GM12873 (cell line): ENCODE data around the gene DTYMK.

Source experiments
- TF ChIP-seq, protein P1 (sequence below): IDR thresholded peaks from 2 replicates; pipeline ENCODE4 v1.5.1; 2012; ENCODE audit warnings: low read depth, mild to moderate bottlenecking, moderate library complexity, low read length, control low read depth; ENCODE audit not compliant: insufficient read depth; ENCODE audit errors: missing control alignments

The DTYMK gene

DNA sequence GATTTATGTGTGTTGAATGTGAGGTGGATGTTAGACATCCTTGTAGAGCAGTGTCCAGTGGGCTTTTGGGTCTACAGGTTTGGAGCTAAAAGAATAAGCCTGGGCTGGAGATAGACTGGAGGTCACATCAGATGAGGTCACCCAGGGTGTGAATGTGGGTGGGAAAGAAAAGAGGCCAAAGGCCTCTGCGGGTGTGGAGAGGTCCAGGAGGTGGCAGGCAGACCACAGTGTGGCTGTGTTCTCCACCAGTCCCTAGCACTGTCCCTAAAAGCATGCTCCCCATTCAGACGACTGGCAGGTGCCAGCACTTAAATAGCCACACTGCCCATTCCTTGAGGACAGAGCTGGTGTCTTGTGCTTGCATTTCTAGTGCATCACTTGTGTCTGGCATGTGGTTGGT is 45.0 kb downstream of the DTYMK start:
- TF ChIP-seq, protein P1, sequence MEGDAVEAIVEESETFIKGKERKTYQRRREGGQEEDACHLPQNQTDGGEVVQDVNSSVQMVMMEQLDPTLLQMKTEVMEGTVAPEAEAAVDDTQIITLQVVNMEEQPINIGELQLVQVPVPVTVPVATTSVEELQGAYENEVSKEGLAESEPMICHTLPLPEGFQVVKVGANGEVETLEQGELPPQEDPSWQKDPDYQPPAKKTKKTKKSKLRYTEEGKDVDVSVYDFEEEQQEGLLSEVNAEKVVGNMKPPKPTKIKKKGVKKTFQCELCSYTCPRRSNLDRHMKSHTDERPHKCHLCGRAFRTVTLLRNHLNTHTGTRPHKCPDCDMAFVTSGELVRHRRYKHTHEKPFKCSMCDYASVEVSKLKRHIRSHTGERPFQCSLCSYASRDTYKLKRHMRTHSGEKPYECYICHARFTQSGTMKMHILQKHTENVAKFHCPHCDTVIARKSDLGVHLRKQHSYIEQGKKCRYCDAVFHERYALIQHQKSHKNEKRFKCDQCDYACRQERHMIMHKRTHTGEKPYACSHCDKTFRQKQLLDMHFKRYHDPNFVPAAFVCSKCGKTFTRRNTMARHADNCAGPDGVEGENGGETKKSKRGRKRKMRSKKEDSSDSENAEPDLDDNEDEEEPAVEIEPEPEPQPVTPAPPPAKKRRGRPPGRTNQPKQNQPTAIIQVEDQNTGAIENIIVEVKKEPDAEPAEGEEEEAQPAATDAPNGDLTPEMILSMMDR, result no peak

GRCh38 chr2:241640165-241640795 is 46.3 kb downstream of the DTYMK start:
- TF ChIP-seq, protein P1, result no peak

DNA sequence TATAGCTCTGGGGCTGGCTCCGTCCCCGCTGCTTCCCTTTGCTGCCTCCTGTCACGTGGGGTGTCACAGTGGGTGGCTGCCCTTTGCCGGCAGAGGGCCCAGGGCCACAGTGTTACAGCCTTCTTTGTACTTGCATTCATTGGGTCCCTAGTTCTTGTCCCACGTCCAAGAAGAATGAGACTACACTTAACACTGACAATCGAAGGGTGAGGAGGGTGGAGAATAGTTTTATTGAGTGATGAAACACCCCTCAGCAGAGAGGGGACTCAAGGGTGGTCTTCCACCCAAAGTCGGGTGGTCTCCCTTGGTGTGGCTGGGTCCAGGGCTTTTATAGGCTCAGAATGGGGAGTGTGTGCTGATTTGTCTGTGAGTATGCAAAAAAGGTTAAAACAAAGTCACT is 47.2 kb downstream of the DTYMK start:
- TF ChIP-seq, protein P1, result no peak

DNA sequence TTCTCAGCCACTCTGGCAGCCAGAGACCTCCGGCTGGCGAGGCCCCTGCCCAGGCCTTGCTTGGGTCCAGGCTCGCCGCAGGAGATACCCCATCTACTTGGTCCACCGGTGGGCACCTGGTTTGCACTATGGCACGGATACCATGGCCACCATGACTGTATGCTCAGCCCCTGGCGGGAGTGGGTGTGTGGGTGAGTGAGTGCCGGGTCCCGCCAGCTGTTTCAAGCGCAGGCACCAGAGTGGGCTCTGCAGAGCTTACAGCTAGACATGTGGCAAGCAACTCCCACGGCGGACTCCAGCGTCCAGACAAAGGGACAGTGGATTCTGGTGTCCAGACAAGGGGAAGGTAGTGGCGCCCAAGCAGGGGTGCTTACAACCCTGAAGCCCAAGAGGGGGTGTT is 47.7 kb downstream of the DTYMK start:
- TF ChIP-seq, protein P1, result no peak

DNA sequence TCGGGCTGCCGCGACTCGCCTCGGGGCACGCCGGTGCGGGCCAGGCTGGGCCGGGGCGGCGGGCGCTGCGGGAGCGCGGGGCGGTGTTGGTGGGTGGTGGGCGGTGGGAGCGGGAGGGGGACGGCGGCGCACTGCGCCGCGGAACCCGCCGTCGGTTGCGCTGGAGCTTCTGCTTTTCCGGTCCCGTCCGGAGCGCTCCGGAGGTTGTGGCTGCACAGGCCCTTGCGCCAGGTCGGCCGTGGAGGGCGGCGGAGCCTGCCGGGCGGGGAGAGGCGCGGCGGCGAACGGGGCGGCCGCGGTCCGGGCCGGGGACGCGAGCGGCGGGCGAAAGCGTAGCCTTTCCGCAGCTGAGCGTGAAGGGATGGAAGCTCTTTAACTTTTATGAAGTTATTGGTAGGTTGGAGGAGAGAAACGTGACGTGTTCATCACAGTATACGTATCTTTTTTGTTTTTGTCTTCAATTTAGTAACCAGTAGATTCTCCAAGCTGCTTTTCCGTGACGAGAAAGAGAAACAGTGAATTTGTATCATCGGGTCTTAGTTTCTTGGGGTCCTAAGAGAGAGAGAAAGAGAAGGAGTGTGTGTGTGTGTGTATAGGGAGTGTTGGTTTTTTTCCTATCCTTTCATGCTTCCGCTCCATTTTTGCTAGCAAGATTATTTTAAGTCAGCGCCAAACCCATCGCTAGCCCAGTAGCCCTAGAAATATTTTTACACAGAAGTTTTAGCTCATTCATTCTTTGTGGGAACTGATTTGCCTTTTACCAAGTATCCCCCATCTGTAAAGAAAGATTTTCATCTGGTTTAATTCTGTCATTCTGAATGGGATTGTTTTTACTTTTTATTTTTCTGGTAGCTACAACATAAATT is 48.6 kb downstream of the DTYMK start:
- TF ChIP-seq, protein P1, result no peak

DNA sequence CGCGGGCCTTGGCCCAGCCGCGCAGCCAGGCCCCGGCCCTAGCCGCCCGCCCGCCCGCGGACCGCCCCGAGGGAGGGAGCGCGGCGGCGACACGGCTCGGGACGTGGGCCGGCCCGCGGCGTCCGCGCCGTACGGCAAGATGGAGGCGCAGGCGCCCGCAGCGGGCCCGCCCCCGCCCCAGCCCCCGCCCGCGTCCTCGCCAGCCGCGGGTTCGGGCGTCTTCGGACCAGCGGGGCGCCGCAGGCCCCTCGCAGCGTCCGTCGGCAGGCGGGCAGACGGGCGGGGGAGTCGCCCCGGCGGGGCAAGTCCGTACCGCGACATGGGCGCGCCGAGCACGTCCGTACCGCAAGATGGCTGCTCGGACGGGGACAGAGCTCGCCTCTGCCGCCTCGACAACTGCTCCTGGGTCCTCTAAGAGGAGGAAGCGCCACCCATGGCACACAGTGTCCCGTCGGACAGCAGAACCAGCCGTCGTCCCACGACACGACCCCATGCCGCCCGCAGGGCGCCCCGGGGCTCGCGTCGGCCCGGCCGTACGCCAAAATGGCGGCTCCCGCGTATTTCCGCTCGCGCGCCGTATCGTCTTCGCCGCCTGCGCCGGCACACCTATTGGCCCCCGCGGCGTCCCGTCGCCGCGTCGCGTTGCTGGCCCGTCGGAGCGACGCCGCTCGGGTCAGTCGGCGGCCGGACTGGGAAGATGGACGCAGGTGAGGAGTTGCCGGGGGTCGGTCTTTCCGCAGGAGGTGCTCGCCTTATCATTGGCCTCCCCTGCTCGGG is 49.4 kb downstream of the DTYMK start, which contains the start of the genes ATG4B and THAP4:
Gene ATG4B, plus strand, starts transcription at position 676 of the 777 bp plus-strand sequence. Its CDS starts 22 bp downstream, at position 698.
Gene THAP4, minus strand, starts transcription at position 141 of the 777 bp plus-strand sequence. CDS start 141 bp downstream, outside the sequence.
- TF ChIP-seq, protein P1, result no peak
